HK-2 (cell line): ENCODE measurements around the gene TRIM44.
A peak's percentile ranks its signal among the peaks of the same experiment; 100 is the strongest.
"Not testable (repeated sequence)": the region's sequence is repeated elsewhere in the genome, so short reads cannot be mapped to it uniquely, and the experiment has no call there.

Experiments used
- DNase-seq: peaks from one replicate; pipeline ENCODE4 v3.0.0-alpha.2; 2018; ENCODE audit not compliant: unreplicated experiment

TRIM44 gene

DNA sequence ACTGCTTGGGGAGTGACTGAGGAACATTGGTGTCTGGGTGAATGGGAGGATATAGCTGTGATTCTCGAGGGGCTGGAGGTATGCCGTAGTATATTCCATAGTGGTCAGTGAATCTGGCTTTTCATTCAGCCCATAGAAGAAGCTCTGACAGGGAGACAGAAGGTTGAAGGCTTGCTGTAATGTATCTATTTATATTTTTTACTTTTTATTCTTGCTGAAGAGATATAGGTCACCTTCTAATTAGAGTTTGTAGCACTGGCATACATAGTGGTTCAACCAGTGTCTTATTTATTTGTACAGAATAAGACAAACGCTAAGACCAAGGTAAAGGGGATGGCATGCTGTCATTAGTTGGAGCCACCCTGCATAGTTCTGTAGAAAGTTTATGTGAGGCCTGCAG is 10.0 kb downstream of the TRIM44 start:
- DNase-seq = no peak

GRCh38 chr11:35675901-35676610 is 13.5 kb downstream of the TRIM44 start:
- no peak for DNase-seq

DNA sequence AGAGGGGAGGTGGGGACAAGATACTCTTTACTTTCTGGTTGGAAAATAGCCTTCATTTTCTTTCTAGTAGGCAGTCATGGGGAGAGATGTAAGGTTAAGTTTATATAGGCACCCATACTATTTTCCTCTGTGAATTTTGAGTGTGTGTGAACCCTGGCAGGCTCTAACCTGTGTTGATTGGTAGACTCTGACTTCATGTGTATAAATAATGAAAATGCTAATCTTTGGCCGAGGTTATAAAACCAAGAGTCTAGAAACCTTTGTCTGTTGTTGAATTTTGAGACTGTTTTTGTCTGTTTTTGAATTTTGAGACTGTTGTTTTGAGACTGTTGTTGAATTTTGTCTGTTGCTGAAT is 14.0 kb downstream of the TRIM44 start:
- DNase-seq = no peak

GRCh38 chr11:35677904-35678303 is 15.3 kb downstream of the TRIM44 start:
- no peak for DNase-seq

DNA sequence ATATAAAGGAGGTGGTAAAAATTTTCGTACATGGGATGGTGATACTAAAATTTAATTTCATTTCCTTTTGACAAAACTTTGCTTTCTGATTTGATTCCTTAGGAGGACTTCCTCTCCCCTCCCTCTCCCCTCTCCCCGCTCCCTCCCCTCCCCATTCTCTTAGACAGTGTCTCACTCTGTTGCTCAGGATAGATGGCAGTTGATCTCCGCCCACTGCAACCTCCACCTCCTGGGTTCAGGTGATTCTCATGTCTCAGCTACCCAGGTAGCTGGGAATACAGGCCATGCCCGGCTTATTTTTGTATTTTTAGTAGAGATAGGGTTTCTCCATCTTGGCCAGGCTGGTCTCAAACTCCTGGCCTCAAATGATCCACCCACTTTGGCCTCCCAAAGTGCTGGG is 15.9 kb downstream of the TRIM44 start:
- DNase-seq = no peak

- no peak for DNase-seq
Observed at GRCh38 chr11:35678975-35679374, 16.4 kb downstream of the TRIM44 start.

DNA sequence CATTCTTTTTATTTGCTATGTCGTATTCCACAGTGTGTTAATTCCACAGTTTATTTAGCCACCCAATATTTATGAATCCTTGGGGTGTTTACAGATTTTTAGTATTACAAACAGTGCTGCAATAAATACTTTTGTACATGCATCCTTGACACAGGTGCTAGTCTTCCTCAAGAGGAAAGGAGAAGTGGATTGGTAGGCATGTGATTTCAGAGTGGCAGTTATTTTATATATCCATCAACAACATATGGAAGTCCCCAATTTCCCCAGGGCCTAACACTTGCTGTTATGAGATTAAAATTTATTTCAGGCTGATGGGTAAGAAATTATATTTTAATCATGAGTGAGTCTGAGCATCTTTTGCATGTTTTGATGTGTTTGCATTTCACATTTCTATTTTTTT is 17.9 kb downstream of the TRIM44 start:
- DNase-seq = no peak

GRCh38 chr11:35681163-35681767 is 18.7 kb downstream of the TRIM44 start:
- no peak for DNase-seq

- no peak for DNase-seq
Observed at GRCh38 chr11:35682230-35683173, 19.9 kb downstream of the TRIM44 start.

- no peak for DNase-seq
Observed at GRCh38 chr11:35683728-35684339, 21.3 kb downstream of the TRIM44 start.

- peak; percentile 6 for DNase-seq
Observed at GRCh38 chr11:35688023-35688422, 25.4 kb downstream of the TRIM44 start.

DNA sequence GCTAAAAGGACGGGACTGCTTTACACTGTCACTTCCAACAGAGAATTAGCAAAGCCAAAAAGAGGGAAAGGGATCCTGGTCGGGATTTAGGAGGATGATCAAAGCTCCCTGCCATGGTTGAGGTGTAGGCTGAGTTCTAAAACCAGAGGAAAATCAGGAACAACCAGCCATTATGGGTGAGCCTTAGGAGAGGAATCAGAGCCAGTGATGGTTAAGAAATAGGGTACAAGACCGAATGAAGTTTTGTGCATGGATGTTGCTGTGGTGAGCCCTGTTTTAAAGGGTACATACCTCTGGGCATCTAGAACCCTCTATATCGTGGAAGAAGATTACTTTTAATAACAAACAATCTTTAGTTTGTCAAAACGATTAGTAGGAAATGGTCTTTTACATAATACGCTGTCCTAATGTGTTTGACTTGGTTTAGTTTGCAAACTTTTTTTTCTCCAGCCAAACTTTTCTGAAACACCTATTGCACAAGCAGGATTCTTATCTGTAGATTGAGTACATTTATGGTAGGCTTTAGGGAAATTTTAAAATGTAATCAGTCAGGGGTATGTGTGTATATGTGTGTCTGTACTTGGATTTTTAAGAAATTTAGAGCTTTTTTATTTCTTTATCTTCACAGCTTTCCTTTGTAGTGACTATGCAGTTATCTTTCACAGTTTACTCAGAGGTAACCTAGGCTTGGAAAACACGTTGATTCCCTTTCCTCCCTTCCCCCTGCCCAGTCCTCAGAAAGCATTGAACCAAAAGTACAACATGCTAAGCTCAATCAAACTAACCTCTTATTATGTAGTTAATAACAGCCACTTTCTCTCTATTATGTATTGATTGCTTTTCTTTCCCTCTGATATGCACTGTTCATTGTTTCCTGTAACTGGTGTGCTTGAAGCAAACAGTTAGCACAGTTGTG is 26.8 kb downstream of the TRIM44 start:
- DNase-seq = no peak

- no peak for DNase-seq
Observed at GRCh38 chr11:35702126-35702525, 39.6 kb downstream of the TRIM44 start.

DNA sequence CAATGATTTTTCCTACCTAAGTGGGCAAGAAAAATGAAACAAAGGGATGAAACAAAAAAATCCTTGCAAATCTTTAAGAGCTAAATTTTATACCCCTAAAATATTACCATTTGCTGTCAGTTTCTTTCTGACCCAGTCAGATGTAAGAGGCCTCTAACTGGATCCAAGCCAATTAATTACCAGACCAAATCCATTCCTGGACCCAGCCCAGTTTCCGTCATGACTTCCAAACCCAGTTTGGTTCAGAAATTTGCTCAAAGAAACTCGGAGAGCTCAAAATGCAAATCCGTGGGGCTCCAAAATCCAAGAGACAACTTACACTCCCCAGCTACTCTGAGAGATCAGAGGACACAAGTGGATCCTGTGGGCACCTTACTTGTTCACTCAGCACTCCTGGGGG is 46.8 kb downstream of the TRIM44 start:
- no peak for DNase-seq

DNA sequence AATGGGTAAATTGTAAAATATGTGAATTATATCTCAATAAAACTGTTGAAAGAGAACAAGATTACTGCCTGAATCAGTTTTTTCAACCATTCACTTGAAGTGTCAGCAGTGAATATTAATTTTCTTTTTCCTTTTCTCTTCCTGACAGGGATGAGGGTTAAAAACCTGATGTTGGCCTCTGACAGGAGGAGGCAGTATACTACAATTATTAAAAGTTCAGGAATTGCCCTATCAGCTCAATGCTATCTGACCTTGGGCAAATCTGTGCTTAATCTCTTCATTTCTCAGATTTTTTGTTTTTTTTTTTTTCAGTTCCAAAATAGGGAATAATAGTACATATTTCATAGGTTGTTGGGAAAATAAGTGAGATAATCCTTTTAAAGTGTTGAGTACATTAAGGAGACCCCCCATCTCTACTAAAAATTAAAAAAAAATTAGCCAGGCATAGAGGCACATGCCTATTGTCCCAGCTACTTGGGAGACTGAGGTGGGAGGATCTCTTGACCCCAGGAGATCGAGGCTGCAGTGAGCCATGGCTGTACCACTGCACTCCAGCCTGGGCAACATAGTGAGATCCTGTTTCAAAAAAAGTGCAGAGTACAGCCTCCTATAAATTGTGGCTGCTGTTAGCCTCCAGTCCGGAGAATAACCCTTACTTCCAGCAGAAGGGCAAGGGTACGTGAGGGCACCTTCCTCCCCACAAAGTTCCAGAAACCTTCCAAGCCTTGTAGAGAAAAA is 48.8 kb downstream of the TRIM44 start:
- DNase-seq = no peak

DNA sequence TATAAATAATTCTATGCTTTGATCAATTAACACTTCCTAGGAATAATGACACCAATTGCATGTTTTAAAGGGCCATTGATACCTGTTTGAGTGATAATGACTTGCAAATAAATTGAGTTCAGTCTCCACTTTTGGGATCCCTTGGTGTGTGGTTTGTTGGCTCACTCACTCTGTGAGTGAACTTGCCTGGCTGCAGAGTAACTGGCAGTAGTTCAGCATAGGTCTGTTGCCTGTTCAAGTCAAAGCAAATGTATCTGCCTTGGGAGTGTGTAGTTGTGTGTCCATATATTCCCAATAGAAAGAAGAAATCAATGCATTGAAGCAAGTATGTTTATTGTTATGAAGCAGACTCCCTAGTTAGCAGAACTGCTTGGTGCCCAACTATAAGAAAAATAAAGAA is 49.3 kb downstream of the TRIM44 start:
- no peak for DNase-seq

DNA sequence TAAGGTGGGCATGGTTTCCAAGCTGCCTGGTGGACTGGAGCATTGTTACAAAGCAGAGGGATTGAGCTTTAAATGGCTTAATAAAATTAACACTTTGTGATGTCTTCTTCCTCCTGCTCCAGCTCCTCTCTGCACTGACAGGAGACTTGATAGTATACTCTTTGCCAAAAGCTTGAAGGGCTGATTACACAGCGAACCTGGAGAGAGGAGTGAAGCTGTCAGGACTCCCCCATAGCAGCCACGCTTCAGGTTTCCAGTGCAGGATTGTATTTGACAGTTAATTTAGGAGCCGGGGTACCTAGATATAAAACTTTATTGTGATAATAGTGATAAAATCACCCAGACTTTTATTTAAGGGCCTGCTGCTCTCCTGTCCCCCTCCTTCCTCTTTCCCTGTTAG is 50.0 kb downstream of the TRIM44 start:
- no peak for DNase-seq

- DNase-seq = no peak
Observed at GRCh38 chr11:35714882-35715627, 52.5 kb downstream of the TRIM44 start.

- DNase-seq = not testable (repeated sequence)
Observed at GRCh38 chr11:35715677-35716076, 53.1 kb downstream of the TRIM44 start.

DNA sequence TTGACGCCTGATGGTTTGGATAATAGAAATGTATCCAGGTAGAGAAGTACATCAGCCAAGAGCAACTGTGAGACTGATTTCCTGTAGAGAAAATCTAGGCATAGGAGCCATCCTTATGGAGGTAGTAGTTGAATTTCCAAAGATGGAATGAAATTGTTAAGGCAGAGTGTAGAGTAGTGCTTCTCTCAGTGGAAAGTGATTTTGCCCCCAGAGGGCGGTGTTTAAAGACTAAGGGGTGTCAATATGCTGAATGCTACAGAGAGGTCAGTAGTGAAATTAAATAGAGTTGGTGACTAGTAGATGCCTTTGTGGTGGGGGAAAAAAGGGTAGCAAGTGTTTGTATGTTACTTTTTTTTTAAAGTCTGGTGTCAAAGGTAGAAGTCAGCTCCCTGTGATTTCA is 54.5 kb downstream of the TRIM44 start:
- DNase-seq = no peak
